Activated T-cell treated with anti-CD3 and anti-CD28 coated beads for 48 hours (primary cell): Measurements from ENCODE around the gene CDC5L.

ENCODE experiments used
- DNase-seq: peaks from one replicate; pipeline ENCODE4 v3.0.0-alpha.2; 2020; ENCODE audit warnings: low read depth

The CDC5L gene

GRCh38 chr6:44475779-44476434 lies 88.4 kb downstream of the CDC5L start:
- DNase-seq = peak; percentile 73

- DNase-seq = no peak
Observed at GRCh38 chr6:44476849-44477248, 89.3 kb downstream of the CDC5L start.

- DNase-seq = no peak
Observed at GRCh38 chr6:44477293-44477894, 89.9 kb downstream of the CDC5L start.

- no peak for DNase-seq
Observed at GRCh38 chr6:44478158-44478557, 90.7 kb downstream of the CDC5L start.

GRCh38 chr6:44478591-44479254 lies 91.2 kb downstream of the CDC5L start:
- DNase-seq = no peak

- DNase-seq = no peak
Observed at GRCh38 chr6:44480097-44480541, 92.6 kb downstream of the CDC5L start.

GRCh38 chr6:44481056-44481455 lies 93.5 kb downstream of the CDC5L start:
- no peak for DNase-seq

- no peak for DNase-seq
Observed at GRCh38 chr6:44481760-44482159, 94.3 kb downstream of the CDC5L start.

GRCh38 chr6:44485601-44486401 lies 98.3 kb downstream of the CDC5L start:
- DNase-seq = no peak

- no peak for DNase-seq
Observed at GRCh38 chr6:44487002-44487401, 99.5 kb downstream of the CDC5L start.

GRCh38 chr6:44487586-44487985 lies 100.1 kb downstream of the CDC5L start:
- no peak for DNase-seq

GRCh38 chr6:44489910-44490604 lies 102.6 kb downstream of the CDC5L start:
- no peak for DNase-seq

GRCh38 chr6:44493132-44493531 lies 105.6 kb downstream of the CDC5L start:
- no peak for DNase-seq

- DNase-seq = no peak
Observed at GRCh38 chr6:44493593-44493992, 106.1 kb downstream of the CDC5L start.

GRCh38 chr6:44494011-44494501 lies 106.5 kb downstream of the CDC5L start:
- DNase-seq = no peak

- no peak for DNase-seq
Observed at GRCh38 chr6:44495036-44495901, 107.8 kb downstream of the CDC5L start.

GRCh38 chr6:44496665-44497369 lies 109.3 kb downstream of the CDC5L start:
- no peak for DNase-seq

GRCh38 chr6:44497807-44498206 lies 110.3 kb downstream of the CDC5L start:
- DNase-seq = no peak

- DNase-seq = no peak
Observed at GRCh38 chr6:44498436-44498835, 110.9 kb downstream of the CDC5L start.

GRCh38 chr6:44499609-44500008 lies 112.1 kb downstream of the CDC5L start:
- DNase-seq = no peak
